GM21717 (cell line): ENCODE measurements around the gene ZNF549.

Experiments used
- ATAC-seq: cut with Tn5 transposase; IDR thresholded peaks from one replicate; pipeline ENCODE4 v1.9.1; 2021; ENCODE audit warnings: mild to moderate bottlenecking, moderate library complexity; ENCODE audit not compliant: unreplicated experiment

ZNF549 gene

DNA sequence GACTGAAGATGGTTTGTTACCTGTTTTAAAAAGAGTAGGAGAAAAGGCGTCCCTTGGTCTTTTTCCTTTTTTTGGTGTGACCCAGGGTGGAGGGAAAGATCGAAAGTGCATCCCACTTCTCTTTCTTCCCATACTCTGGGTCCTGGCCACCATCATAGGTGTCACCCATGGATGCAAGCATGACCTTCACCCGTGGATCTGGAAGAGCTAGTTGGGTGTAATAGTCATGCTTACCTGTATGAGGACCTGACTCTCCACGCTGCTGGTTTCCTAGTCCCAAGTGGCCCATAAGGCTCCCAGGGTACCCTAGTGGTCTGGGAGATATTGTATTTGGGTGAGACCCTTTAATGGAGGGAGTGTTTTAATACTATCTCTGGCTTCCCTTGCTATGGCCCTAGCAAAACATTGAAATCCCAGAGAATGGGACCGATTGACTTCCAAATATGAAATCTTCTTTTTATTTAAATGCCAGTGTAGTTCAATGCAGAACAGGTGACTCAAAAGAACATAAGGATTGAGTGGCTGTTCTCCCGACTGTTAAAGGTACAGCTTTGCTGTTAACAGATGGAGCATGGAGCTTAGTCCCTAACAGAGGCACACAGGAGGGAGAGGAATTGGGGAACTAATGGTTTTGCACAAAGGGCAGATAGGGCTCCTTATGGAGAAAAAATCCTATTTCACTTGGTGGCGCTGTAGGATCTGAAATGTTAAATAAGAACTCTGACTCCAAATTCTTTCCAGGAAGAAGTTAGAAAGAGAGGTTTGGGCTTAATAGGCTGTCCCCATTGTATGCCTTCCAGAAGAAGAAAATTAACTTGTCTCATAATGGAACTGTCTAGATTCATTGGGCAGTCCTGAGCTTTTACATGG lies 39.5 kb downstream of the ZNF549 start:
- ATAC-seq = no peak

DNA sequence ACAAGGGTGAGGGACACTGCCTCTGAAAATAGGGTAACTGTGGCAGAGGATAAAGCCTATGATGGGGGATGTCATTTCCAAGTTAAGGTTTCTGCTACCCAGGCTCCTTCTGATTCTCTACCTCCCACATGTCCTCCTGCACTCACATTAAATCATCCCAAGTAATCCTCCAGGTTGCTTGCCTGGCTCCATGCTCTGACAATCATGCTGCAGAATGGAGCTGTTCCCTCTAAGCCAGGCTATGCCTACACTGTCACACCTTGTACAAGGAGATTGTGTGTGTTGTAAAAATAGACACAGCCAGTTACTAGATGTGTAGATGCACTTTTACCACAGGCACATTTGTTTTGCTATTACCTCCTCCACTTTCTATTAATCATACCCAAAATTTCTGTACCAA lies 43.6 kb downstream of the ZNF549 start:
- ATAC-seq = no peak

DNA sequence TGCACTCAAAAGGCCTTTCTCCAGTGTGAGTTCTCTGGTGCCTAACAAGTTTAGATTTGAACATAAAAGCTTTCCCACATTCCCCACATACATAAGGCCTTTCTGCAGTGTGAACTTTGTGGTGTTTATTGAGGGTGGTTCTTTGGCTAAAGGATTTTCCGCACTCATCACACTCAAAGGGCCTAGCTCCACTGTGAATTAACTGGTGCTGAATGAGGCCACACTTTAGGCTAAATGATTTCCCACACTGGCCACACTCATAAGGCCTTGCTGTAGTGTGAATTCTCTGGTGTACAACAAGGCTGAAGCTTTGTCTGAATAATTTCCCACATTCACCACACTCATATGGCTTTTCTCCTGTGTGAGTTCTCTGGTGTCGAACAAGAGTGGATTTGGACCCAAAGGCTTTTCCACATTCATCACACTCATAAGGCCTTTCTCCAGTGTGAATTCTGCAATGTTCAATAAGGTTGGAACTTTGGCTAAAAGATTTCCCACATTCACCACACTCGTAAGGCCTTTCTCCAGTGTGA lies 45.3 kb downstream of the ZNF549 start:
- ATAC-seq = no peak

DNA sequence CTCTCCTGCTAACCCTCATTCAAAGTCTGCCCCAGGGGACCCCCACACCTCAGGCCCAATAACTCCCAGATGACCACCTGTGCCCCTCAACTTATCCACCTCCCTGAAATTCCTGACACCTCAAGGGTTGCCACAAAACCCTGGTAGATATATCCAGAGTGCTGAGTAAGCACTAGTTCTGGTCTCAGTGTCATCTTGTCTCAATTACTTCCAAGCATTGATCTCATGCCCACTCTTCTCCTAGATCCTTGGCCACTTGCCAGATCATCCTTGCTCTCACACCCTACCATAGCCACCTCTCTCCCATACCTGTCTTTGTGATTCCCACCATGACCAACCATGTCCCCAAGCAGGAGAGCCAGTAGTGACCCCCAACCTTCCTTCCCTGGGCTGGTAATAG lies 49.5 kb downstream of the ZNF549 start:
- ATAC-seq = no peak

DNA sequence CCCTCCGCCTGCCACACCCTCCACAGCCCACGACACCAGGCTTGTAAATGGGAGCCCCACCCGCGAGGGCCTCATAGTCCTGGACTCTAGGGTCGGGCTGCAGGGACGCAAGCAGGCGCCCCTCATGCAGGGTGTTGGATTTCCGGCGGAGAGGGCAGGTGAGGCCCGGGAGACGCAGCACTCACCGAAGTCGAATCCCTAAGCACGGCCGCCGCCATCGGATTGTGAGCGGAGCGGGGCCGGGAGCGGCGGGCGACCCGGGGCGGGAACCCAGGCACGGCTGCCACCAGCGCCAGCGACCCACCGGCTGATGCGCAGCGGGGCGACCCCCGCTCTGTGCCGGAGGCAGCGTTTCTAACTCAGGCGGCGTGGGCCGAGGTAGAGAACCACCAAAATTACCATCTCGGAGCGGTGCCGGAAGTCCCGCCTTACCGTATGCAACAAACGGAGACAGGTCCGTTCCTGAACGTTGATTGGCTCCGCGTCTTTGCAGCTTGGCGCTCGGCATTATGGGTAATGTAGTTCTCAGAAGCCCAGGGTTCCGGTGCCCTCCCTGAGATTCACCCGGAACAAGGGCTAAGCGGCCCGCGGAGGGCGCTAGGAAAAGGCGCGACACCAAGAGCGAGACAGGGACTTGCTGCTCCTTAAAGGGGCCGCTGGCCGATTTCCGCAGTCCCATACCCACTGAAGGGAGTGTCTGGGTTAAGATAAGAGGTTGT lies 51.5 kb downstream of the ZNF549 start, which contains the start of gene ZNF416:
Gene ZNF416 (minus strand): TSS at position 425 of the 719 bp plus-strand sequence. CDS start 207 bp downstream, at position 218.
- peak; percentile 86 for ATAC-seq

DNA sequence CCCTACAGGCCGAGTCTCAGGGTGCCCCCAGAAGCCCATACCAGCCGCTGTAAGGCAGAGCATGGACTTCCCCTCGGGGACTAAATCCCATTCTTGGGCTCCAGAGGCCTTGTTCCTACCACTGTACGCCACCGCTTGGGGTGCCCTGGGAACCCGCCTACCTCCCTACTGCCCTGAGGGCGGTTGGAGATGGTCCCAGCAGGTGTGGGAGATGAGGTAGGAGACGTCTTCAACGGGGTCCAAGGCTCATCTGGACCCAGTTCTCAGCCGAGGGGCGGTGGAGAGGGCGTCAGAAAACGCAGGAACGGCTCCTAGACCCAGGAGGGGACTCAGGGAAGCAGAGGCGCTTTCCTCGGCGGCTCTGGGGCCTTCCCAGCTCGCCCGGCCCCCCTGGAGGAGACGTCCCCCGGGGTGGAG lies 56.0 kb downstream of the ZNF549 start:
- ATAC-seq = no peak

DNA sequence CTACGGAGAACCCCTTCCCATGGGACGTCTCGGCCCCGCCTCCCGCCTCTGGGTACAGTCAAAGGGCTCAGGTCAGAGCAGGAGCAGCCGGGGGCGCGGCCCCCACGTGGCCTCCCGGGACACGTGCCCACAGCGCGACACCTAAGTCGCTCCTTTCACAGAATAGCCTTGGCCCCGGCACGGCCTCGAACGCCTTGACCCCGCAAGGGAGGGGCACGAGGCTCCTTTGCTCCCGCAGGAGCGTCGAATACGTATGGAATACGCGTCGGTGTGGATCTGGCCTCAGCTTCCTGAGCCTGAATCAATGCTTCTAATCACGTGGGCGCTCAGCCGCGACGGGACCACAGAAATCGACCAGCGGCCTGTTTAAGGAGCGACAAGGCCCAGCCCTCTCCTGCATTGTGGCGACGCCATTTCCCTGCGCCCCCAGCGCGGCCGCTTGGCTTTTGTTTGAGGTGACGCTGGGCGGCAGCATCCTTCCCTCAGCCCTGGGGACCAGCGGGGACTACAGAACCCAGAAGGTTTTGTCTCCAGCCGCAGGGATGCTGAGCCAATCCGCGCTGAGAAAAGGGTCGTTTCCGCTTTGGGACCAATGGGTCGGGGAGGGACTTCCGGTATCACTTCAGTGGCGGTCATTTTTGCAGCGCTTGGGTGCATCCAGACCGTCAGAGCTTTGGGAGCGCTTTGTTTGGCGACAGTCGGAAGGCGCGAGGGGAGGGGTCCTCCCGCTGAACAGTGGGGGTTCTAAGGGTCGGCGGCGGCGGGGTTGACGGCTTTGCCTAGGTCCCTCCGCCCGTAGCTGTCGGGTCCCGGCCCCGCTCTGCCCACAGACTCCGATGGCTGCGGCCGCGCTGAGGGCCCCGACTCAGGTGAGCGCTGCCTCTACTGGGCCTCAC lies 56.6 kb downstream of the ZNF549 start, which contains the start of gene ZIK1:
Gene ZIK1 (plus strand): TSS at position 625 of the 896 bp plus-strand sequence. CDS start 212 bp downstream, at position 837.
- ATAC-seq = peak; percentile 81

DNA sequence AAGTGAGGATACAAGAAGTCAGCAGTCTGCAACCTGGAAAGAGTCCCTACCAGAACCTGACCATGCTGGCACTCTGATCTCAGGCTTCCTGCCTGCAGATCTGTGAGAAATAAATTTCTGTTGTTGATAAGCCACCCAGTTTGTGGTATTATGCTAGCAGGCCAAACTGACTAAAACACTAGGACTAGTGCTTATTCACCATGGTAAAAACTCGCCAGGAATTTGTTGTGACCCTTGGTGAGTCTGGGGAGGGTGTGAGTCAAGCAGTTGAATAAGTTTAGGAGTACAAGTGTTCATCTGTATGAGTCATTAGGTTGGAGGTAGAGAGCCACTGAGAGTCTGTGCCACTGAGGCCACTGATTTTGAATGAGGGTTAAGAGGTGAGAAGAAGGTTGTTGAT lies 60.4 kb downstream of the ZNF549 start:
- ATAC-seq = no peak

DNA sequence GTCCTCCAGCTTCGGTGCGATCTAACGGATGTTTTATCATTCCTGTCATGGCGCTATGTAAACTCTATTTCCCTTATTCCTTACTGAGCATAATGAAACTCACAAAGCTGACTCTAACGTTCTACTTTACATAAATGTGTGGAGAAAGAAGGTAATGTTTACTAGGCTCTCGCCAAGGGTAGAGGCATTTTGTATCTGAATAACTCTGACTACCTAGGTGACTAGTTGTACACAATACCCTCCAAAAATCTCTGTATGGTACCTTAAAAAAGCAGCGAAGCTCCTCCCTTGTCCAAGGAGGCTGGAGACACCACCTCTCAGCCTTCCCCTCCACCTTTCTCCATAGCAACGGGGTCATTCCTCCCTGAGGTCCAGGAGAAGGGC lies 72.2 kb downstream of the ZNF549 start:
- ATAC-seq = no peak

DNA sequence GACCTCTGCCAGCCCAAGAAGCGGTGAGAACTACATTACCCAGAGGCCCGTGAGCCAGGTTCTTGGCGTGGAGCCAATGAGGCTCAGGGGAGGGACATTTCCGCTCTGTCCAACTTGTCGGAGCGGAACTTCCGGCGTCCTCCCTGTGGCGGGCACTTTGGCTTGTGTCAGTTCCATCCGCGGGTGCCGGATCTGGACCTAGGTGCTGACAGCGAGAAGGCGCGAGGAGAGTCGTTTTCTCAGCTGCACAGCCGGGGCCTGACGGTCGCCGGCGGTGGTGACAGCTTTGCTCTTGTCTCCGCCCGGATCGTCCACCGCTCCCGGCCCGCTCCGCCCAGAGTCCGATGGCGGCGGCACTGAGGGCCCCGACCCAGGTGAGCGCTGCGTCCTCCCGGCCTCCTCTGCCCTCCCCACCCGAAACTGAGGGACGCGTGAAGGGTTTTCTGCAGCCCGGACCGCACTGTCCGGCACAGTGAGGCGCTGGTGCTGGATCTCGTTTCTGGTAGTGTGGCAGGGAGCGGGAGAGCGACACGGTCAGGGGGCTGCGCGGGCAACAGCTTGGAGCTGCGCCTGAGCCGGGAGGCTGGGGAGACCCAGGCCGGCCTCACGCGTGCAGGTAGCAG lies 72.7 kb downstream of the ZNF549 start, which contains the start of gene ZNF530:
Gene ZNF530 (plus strand): TSS at position 125 of the 623 bp plus-strand sequence. CDS start 4,461 bp downstream, outside the sequence.
- peak; percentile 93 for ATAC-seq

DNA sequence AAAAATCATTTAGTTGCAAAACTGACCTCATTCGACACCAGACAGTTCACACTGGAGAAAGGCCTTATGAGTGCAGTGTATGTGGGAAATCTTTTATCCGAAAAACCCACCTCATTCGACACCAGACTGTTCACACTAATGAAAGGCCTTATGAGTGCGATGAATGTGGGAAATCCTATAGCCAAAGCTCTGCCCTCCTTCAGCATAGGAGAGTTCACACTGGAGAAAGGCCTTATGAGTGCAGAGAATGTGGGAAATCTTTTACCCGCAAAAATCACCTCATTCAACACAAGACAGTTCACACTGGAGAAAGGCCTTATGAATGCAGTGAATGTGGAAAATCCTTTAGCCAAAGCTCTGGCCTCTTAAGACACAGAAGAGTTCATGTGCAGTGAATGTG lies 79.8 kb downstream of the ZNF549 start:
- ATAC-seq = no peak
